Neural cell (in vitro differentiated cells): Measurements from ENCODE around the gene OBSL1.

ENCODE experiments used
- EP300 ChIP-seq: fragments of 450-650 bp; conservative IDR thresholded peaks from 2 replicates; pipeline ENCODE4 v1.6.1; 2014; ENCODE audit warnings: antibody characterized with exemption, mild to moderate bottlenecking, moderate library complexity; ENCODE audit not compliant: poor library complexity, severe bottlenecking
- EZH2 ChIP-seq: fragments of 200-600, 300-800 bp; shearing (Covaris generic), sonication (generic); IDR thresholded peaks from 2 replicates; pipeline ENCODE4 v1.6.1; 2014; ENCODE audit warnings: antibody characterized with exemption, low read length, borderline replicate concordance, mild to moderate bottlenecking; ENCODE audit not compliant: insufficient read depth, poor library complexity, severe bottlenecking
- TF ChIP-seq, protein P1 (sequence below): fragments of 450-650 bp; IDR thresholded peaks from 2 replicates; pipeline ENCODE4 v1.5.1; 2014; ENCODE audit warnings: antibody characterized with exemption, mild to moderate bottlenecking, moderate library complexity; ENCODE audit not compliant: poor library complexity, severe bottlenecking
- TF ChIP-seq, protein P2 (sequence below): IDR thresholded peaks from 2 replicates; pipeline ENCODE4 v1.6.1; 2012; ENCODE audit warnings: borderline replicate concordance

DNA sequence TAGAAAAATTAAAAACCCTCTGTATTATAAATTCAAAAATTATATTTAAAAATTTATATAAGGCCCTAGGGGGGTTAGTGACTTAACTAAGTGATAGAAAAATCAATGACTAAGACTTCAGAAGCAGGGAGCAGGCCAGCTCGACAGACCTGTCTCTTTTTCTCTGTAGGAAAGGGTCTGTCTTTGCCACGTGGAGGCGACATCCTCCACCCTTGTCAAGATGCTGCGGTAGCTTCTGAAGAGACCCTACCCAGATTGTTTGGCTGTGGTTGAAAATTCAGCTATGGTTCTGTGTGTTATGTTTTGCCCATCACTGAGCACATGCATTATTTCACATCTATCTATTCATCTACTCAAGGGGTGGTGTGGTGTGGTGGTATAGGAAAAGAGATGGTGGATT, 47.9 kb upstream of the OBSL1 start:
- TF ChIP-seq, protein P1, sequence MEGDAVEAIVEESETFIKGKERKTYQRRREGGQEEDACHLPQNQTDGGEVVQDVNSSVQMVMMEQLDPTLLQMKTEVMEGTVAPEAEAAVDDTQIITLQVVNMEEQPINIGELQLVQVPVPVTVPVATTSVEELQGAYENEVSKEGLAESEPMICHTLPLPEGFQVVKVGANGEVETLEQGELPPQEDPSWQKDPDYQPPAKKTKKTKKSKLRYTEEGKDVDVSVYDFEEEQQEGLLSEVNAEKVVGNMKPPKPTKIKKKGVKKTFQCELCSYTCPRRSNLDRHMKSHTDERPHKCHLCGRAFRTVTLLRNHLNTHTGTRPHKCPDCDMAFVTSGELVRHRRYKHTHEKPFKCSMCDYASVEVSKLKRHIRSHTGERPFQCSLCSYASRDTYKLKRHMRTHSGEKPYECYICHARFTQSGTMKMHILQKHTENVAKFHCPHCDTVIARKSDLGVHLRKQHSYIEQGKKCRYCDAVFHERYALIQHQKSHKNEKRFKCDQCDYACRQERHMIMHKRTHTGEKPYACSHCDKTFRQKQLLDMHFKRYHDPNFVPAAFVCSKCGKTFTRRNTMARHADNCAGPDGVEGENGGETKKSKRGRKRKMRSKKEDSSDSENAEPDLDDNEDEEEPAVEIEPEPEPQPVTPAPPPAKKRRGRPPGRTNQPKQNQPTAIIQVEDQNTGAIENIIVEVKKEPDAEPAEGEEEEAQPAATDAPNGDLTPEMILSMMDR: peak; percentile 58
- no peak for TF ChIP-seq EP300
- TF ChIP-seq EZH2: no peak
- TF ChIP-seq, protein P2, sequence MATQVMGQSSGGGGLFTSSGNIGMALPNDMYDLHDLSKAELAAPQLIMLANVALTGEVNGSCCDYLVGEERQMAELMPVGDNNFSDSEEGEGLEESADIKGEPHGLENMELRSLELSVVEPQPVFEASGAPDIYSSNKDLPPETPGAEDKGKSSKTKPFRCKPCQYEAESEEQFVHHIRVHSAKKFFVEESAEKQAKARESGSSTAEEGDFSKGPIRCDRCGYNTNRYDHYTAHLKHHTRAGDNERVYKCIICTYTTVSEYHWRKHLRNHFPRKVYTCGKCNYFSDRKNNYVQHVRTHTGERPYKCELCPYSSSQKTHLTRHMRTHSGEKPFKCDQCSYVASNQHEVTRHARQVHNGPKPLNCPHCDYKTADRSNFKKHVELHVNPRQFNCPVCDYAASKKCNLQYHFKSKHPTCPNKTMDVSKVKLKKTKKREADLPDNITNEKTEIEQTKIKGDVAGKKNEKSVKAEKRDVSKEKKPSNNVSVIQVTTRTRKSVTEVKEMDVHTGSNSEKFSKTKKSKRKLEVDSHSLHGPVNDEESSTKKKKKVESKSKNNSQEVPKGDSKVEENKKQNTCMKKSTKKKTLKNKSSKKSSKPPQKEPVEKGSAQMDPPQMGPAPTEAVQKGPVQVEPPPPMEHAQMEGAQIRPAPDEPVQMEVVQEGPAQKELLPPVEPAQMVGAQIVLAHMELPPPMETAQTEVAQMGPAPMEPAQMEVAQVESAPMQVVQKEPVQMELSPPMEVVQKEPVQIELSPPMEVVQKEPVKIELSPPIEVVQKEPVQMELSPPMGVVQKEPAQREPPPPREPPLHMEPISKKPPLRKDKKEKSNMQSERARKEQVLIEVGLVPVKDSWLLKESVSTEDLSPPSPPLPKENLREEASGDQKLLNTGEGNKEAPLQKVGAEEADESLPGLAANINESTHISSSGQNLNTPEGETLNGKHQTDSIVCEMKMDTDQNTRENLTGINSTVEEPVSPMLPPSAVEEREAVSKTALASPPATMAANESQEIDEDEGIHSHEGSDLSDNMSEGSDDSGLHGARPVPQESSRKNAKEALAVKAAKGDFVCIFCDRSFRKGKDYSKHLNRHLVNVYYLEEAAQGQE: no peak
